ENCODE data around the gene SLC1A2.
A peak's percentile ranks its signal among the peaks of the same experiment; 100 is the strongest.

SLC1A2 gene

DNA sequence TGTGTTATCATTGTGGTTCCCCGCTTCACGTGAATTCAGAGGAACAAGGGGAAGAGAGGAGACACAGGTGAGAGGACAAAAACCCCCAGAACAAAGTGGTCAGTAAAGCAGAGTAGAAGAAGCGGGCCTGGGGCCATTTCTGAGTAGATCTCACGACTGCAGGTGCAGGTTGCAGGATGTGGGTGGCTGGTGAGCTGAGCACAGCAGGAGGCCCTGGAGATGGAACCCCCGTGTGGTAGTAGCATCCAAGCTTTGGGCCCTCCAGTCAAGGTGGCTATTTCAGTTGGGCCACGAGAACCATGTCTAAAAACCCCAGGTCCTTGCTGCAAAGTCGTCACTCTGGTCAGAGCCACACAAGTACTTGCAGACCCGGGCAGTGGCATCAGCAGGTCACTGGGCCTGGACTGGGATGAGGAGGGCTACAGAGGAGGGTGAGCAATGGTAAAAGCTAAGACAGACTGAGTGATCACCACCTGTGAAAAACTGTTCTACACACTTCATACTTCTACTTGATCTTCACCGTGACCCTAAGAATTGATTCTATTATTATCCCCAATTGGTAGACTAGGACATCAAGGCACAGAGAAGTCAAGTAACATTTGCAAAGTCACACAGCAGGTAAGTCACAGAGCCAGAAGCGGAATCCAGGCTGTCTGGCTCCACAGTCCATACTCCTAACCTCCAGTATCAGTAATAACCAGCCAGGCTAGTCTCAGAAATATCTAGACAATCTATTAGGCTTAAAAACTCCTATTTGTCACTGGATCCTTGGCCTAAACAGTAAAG is 43.8 kb downstream of the SLC1A2 start:
- H3K9me3 ChIP-seq (ENCODE audit: severe bottlenecking): no peaks in the 10 kb centered on the region
- no peaks in the 10 kb centered on the region for H3K27me3 ChIP-seq (ENCODE audit: insufficient read depth, low read depth, severe bottlenecking)
- H3K4me3 ChIP-seq (ENCODE audit: low read depth, low read length): no peak overlapping the region
- H3K36me3 ChIP-seq: peaks cover 4% of the 10 kb centered on the region
- H3K27ac ChIP-seq: no peak overlapping the region
- DNase-seq: no peak
- TF ChIP-seq, protein P1, sequence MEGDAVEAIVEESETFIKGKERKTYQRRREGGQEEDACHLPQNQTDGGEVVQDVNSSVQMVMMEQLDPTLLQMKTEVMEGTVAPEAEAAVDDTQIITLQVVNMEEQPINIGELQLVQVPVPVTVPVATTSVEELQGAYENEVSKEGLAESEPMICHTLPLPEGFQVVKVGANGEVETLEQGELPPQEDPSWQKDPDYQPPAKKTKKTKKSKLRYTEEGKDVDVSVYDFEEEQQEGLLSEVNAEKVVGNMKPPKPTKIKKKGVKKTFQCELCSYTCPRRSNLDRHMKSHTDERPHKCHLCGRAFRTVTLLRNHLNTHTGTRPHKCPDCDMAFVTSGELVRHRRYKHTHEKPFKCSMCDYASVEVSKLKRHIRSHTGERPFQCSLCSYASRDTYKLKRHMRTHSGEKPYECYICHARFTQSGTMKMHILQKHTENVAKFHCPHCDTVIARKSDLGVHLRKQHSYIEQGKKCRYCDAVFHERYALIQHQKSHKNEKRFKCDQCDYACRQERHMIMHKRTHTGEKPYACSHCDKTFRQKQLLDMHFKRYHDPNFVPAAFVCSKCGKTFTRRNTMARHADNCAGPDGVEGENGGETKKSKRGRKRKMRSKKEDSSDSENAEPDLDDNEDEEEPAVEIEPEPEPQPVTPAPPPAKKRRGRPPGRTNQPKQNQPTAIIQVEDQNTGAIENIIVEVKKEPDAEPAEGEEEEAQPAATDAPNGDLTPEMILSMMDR (IDR thresholded peaks at IDR 0.05; ENCODE audit: low read depth, low read length): no peak

DNA sequence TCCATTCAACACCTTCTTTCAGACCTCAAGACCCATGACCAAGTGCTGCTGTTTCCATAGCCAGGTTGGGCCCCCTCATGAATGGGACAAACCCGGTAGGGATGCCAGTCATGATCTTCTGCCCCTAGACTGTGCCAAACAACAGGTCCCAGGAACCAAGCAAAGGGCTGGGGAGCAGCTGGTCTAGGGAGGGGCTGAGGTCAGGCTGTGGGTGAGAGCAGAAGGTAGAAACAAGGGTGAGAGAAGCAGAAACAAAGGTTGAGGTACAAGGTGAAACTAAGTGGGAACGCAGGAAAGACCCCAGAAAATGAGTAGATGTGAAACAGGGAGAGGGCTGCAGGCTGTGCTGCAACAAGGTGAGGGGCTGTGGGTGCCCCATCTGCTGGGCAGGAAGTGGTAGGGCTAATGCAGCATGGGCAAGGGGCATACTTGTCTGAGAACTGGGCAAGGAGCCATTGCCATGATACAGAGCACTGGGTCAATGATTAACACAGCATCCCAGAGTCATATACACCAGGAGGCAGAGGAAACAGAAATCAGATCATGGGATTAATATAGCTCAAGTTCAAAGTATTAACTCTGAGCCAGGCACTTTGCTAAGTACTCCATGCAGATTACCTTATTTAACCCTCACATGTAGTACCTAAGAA is 45.9 kb downstream of the SLC1A2 start:
- no peak for DNase-seq
- Histone ChIP-seq H3K36me3 (peaks cover 13% of the 10 kb centered on the region), H3K9me3 (ENCODE audit: severe bottlenecking) (no peaks in the 10 kb centered on the region), H3K27ac (no peak overlapping the region), H3K4me3 (ENCODE audit: low read depth, low read length) (no peak overlapping the region), H3K27me3 (ENCODE audit: insufficient read depth, low read depth, severe bottlenecking) (no peaks in the 10 kb centered on the region)
- TF ChIP-seq, protein P1 (IDR thresholded peaks at IDR 0.05; ENCODE audit: low read depth, low read length): 0 out of 2 replicates have a peak, but pooled peaks have one; percentile 4

DNA sequence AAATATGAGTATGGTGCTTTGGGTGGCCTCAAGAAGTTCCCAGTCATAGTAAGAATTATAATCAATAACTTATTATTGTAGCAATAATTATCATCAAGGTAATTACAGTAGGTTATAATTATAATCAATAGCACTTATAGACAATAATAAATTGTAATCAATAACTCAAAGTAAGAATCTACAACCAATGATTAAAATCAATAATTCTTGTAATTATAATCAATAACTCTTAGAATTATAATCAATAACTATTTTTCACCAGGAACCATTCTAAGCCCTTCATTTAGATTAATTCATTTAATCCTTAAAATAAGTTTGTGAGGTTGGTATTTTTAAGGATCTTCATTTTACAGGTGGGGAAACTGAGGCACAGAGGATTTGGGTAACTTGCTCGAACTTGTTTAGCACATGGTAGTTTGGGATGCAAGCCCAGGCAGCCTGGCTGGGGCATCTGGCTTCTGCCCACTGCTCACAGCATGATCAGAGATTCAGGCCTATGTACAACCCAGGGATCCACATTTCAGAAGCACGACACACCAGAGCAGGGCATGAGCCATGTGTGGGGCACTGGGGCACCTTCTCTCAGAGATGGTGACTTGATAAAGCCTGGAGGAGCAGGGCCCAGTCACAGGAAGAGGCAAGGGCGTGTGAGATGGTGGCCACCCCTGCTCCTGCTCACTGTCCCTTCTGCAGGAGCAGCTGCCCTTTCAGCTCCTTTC is 46.6 kb downstream of the SLC1A2 start:
- H3K4me3 ChIP-seq (ENCODE audit: low read depth, low read length): no peak overlapping the region
- TF ChIP-seq, protein P1 (IDR thresholded peaks at IDR 0.05; ENCODE audit: low read depth, low read length): no peak
- no peaks in the 10 kb centered on the region for H3K27me3 ChIP-seq (ENCODE audit: insufficient read depth, low read depth, severe bottlenecking)
- H3K36me3 ChIP-seq: peaks cover 13% of the 10 kb centered on the region
- no peaks in the 10 kb centered on the region for H3K9me3 ChIP-seq (ENCODE audit: severe bottlenecking)
- H3K27ac ChIP-seq: no peak overlapping the region
- DNase-seq: no peak

DNA sequence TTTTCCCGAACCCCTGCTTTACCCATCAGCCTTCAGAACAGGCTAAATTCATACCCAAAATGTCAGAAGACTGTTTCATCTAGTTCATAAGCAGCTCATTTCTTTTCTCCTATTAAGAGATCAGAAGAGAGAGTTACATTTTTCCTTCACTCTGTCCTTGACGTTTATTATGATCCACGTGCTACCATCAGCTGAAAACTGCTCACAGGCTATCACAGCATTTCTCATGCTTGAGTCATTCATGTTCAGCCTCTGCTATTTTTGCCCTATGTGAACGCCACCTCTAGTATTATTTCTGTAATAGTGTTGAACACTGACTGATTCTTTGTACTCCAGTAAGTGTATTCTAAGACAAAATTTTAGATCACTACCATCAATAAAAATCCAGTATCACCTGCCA is 51.9 kb downstream of the SLC1A2 start:
- no peak for DNase-seq

DNA sequence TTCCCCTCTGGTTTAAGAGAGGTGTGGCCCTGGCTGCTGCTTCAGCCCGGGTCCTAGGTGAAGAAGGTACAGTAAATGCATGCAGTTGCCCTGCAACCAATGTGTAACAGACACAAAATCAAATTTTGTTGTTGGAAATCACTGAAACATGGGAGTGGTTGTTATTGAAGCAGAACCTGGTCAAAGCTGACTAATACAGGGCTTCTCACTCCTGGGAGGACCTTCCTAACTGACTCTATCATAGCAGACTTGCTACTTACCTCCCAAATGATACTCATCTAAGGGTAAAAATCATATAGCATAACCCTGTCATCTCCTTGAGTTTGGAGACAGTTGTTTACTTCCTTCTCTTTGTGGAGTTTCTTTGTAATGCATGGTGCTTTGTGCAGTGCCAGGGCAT is 52.6 kb downstream of the SLC1A2 start:
- TF ChIP-seq, protein P1 (IDR thresholded peaks at IDR 0.05; ENCODE audit: low read depth, low read length): no peak
- H3K27me3 ChIP-seq (ENCODE audit: insufficient read depth, low read depth, severe bottlenecking): no peaks in the 10 kb centered on the region

More for the DNA sequence above, 51.9 kb downstream of the SLC1A2 start:
- Histone ChIP-seq H3K27me3 (ENCODE audit: insufficient read depth, low read depth, severe bottlenecking) (no peaks in the 10 kb centered on the region), H3K4me3 (ENCODE audit: low read depth, low read length) (no peak overlapping the region), H3K36me3 (peaks cover 31% of the 10 kb centered on the region), H3K27ac (no peak overlapping the region), H3K9me3 (ENCODE audit: severe bottlenecking) (no peaks in the 10 kb centered on the region)
- TF ChIP-seq, protein P1 (IDR thresholded peaks at IDR 0.05; ENCODE audit: low read depth, low read length): no peak

More for the DNA sequence above, 52.6 kb downstream of the SLC1A2 start:
- H3K9me3 ChIP-seq (ENCODE audit: severe bottlenecking): no peaks in the 10 kb centered on the region
- no peak overlapping the region for H3K27ac ChIP-seq
- H3K4me3 ChIP-seq (ENCODE audit: low read depth, low read length): no peak overlapping the region
- no peak for DNase-seq
- H3K36me3 ChIP-seq: peaks cover 37% of the 10 kb centered on the region

Measured in WERI-Rb-1 (cell line).